ENCODE measurements around the gene RASGRF1.

The RASGRF1 gene

GRCh38 chr15:78944202-78944625 lies 146.4 kb downstream of the RASGRF1 start:
- CTCF ChIA-PET = interaction anchor here (0.6 to 3.2 kb wide), 5 partner anchors 28 to 240 kb away, joined by 3 to 17 read pairs (median 4); no protein-coding TSS in a partner anchor
- no peak overlapping the region for H3K27ac ChIP-seq (ENCODE audit: extremely low read depth, low read depth, low read length)

DNA sequence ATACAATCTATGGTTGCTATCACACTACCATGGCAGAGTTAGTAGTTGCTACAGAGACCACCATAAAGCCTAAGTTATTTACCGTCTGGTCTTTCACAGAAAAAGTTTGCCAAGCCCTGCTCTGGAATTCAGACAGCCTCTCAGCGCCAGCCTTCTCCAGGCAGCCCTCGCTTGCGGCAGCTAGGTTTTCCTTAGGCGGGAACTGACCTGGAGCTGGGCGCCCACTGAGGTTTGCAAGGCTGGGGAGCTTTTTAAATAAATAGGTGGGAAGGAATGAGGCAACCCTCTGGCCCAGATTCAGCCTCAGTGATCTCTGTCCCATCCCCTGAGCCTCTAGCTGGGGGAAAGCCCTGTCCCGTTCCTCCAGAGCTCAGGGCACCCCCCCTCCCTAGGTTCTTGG lies 146.9 kb downstream of the RASGRF1 start:
- no peak overlapping the region for H3K27ac ChIP-seq (ENCODE audit: extremely low read depth, low read depth, low read length)
- TF ChIP-seq, protein P1, sequence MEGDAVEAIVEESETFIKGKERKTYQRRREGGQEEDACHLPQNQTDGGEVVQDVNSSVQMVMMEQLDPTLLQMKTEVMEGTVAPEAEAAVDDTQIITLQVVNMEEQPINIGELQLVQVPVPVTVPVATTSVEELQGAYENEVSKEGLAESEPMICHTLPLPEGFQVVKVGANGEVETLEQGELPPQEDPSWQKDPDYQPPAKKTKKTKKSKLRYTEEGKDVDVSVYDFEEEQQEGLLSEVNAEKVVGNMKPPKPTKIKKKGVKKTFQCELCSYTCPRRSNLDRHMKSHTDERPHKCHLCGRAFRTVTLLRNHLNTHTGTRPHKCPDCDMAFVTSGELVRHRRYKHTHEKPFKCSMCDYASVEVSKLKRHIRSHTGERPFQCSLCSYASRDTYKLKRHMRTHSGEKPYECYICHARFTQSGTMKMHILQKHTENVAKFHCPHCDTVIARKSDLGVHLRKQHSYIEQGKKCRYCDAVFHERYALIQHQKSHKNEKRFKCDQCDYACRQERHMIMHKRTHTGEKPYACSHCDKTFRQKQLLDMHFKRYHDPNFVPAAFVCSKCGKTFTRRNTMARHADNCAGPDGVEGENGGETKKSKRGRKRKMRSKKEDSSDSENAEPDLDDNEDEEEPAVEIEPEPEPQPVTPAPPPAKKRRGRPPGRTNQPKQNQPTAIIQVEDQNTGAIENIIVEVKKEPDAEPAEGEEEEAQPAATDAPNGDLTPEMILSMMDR (tag by site-specific recombination; IDR thresholded peaks at IDR 0.05) = no peak
- TF ChIP-seq ZNF391 (tag by site-specific recombination; IDR thresholded peaks at IDR 0.05; ENCODE audit: borderline replicate concordance, low read depth) (no peak), ZNF174 (tag by site-specific recombination; IDR thresholded peaks at IDR 0.05) (no peak), ZNF132 (tag by site-specific recombination; IDR thresholded peaks at IDR 0.05; ENCODE audit: borderline replicate concordance) (no peak), ZNF157 (tag by site-specific recombination; IDR thresholded peaks at IDR 0.05) (no peak), ZEB2 (tag by site-specific recombination; IDR thresholded peaks at IDR 0.05) (no peak), EGR2 (tag by site-specific recombination; IDR thresholded peaks at IDR 0.05; ENCODE audit: low read depth) (no peak), ZNF223 (tag by site-specific recombination; IDR thresholded peaks at IDR 0.05) (no peak), ZNF121 (tag by site-specific recombination; IDR thresholded peaks at IDR 0.05) (no peak), ZNF473 (tag by site-specific recombination; IDR thresholded peaks at IDR 0.05) (no peak), ZXDB (tag by site-specific recombination; IDR thresholded peaks at IDR 0.05) (no peak), OVOL3 (tag by site-specific recombination; IDR thresholded peaks at IDR 0.05) (no peak), PRDM1 (tag by site-specific recombination; IDR thresholded peaks at IDR 0.05) (no peak), ZNF423 (tag by site-specific recombination; IDR thresholded peaks at IDR 0.05) (no peak), SP7 (tag by site-specific recombination; IDR thresholded peaks at IDR 0.05) (no peak), ZNF37A (tag by site-specific recombination; IDR thresholded peaks at IDR 0.05) (no peak)
- TF ChIP-seq, protein P2, sequence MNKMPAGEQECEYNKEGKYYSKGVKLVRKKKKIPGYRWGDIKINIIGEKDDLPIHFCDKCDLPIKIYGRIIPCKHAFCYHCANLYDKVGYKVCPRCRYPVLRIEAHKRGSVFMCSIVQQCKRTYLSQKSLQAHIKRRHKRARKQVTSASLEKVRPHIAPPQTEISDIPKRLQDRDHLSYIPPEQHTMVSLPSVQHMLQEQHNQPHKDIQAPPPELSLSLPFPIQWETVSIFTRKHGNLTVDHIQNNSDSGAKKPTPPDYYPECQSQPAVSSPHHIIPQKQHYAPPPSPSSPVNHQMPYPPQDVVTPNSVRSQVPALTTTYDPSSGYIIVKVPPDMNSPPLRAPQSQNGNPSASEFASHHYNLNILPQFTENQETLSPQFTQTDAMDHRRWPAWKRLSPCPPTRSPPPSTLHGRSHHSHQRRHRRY (tag by site-specific recombination; IDR thresholded peaks at IDR 0.05) = no peak
- TF ChIP-seq, protein P3, sequence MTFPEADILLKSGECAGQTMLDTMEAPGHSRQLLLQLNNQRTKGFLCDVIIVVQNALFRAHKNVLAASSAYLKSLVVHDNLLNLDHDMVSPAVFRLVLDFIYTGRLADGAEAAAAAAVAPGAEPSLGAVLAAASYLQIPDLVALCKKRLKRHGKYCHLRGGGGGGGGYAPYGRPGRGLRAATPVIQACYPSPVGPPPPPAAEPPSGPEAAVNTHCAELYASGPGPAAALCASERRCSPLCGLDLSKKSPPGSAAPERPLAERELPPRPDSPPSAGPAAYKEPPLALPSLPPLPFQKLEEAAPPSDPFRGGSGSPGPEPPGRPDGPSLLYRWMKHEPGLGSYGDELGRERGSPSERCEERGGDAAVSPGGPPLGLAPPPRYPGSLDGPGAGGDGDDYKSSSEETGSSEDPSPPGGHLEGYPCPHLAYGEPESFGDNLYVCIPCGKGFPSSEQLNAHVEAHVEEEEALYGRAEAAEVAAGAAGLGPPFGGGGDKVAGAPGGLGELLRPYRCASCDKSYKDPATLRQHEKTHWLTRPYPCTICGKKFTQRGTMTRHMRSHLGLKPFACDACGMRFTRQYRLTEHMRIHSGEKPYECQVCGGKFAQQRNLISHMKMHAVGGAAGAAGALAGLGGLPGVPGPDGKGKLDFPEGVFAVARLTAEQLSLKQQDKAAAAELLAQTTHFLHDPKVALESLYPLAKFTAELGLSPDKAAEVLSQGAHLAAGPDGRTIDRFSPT (tag by site-specific recombination; IDR thresholded peaks at IDR 0.05) = no peak
- POLR2A ChIA-PET = no interaction called here

More at GRCh38 chr15:78944202-78944625, 146.4 kb downstream of the RASGRF1 start:
- POLR2A ChIA-PET = interaction anchor here (1.1 kb wide), 1 partner anchor 70 kb away, joined by 4 read pairs; no protein-coding TSS in a partner anchor
- 0 out of 2 replicates have a peak, but pooled peaks cover 2% of the 10 kb centered on the region for H3K4me1 ChIP-seq (ENCODE audit: control insufficient read depth, insufficient read depth, low read length)
- TF ChIP-seq ZNF341 (tag by site-specific recombination; IDR thresholded peaks at IDR 0.05; ENCODE audit: low read depth) (peak; percentile 74), GLIS1 (tag by site-specific recombination; IDR thresholded peaks at IDR 0.05) (no peak), ZNF626 (tag by site-specific recombination; IDR thresholded peaks at IDR 0.05) (no peak)
- H3K9me3 ChIP-seq (ENCODE audit: control insufficient read depth, insufficient read depth, low read depth, low read length) = no peaks in the 10 kb centered on the region
- no peaks in the 10 kb centered on the region; a peak in 1 of 3 replicates for H3K36me3 ChIP-seq (ENCODE audit: control insufficient read depth in 2 of 2, insufficient read depth in 1 of 2, low read length in 2 of 2)
- H3K4me3 ChIP-seq (ENCODE audit: low read depth, low read length) = no peak overlapping the region

More for the DNA sequence above, 146.9 kb downstream of the RASGRF1 start:
- H3K4me1 ChIP-seq (ENCODE audit: control insufficient read depth, insufficient read depth, low read length) = 0 out of 2 replicates have a peak, but pooled peaks cover 2% of the 10 kb centered on the region
- no peaks in the 10 kb centered on the region for H3K9me3 ChIP-seq (ENCODE audit: control insufficient read depth, insufficient read depth, low read depth, low read length)
- no peak overlapping the region for H3K4me3 ChIP-seq (ENCODE audit: low read depth, low read length)
- H3K36me3 ChIP-seq (ENCODE audit: control insufficient read depth in 2 of 2, insufficient read depth in 1 of 2, low read length in 2 of 2) = no peaks in the 10 kb centered on the region; a peak in 1 of 3 replicates
- CTCF ChIA-PET = interaction anchor here (1.2 to 3.2 kb wide), 3 partner anchors 13 to 38 kb away, joined by 3 to 17 read pairs (median 5); no protein-coding TSS in a partner anchor

Measured in HEK293 (cell line).